Measurements from ENCODE around the gene MMP25. TPM values are rescaled to one million over a fixed set of nuclear protein-coding genes. Genes with fewer than 3 reads are reported as not detected.
A peak's percentile ranks its signal among the peaks of the same experiment; 100 is the strongest.

MMP25 gene
- total and polyA plus RNA-seq, 9 of the 15 experiments (the other 6 are each of a cell fraction or from before 2014, with no cell fraction given), result 0.03 to 0.04 TPM; not detected in 7

GRCh38 chr16:3096362-3096761 is 50.0 kb downstream of the MMP25 start:
- BruUV-seq (replicated peaks), result no TSS peak
- no peak for FAIRE-seq
- in situ Hi-C loops (cut with MboI), result no loop called here
- Histone ChIP-seq H4K20me1 (replicated peaks; ENCODE audit: control insufficient read depth, insufficient read depth, low read length) (no peaks in the 10 kb centered on the region), H3K27ac (ENCODE audit: extremely low read depth, low read depth, low read length) (no peak overlapping the region), H2AFZ (ENCODE audit: low read depth, low read length) (peak overlapping the region; percentile 68), H3K9ac (ENCODE audit: insufficient read depth in 1 of 2, low read depth in 2 of 2, low read length in 2 of 2) (no peak overlapping the region), H3K4me1 (replicated peaks in 1 of 2; ENCODE audit: control insufficient read depth in 2 of 2, insufficient read depth in 2 of 2, low read length in 2 of 2) (peaks cover 19 to 35% of the 10 kb centered on the region in 2 experiments), H3K4me3 (no peak overlapping the region), H3K4me2 (ENCODE audit: insufficient read depth, low read length) (no peak overlapping the region), H3K36me3 (ENCODE audit: control insufficient read depth, insufficient read depth, low read length) (no peaks in the 10 kb centered on the region), H3K27me3 (ENCODE audit: control insufficient read depth in 2 of 2, insufficient read depth in 2 of 2, low read length in 2 of 2) (peaks cover 2 to 11% of the 10 kb centered on the region in 2 experiments; a peak in 3 of 5 replicates), H3K9me1 (ENCODE audit: control insufficient read depth, insufficient read depth, low read length) (no peaks in the 10 kb centered on the region), H3K9me3 (replicated peaks; ENCODE audit: control insufficient read depth, insufficient read depth, low read depth, low read length) (no peaks in the 10 kb centered on the region), H3K79me2 (ENCODE audit: control insufficient read depth, insufficient read depth, low read length) (no peaks in the 10 kb centered on the region)
- 29% methylated on average over 6 of the region's 6 CpGs for WGBS (ENCODE audit: insufficient coverage, low coverage, missing lambda C conversion rate)
- intact Hi-C loops (cut with micrococcal nuclease), result no loop called here
- POLR2A ChIA-PET, result interaction anchor here (0.6 to 0.7 kb wide), 2 partner anchors 48 to 1343 kb away, joined by 4 read pairs; no protein-coding TSS in a partner anchor
- CTCF ChIA-PET (ENCODE audit: low intra/inter-chr PET ratio), result interaction anchor here (0.9 to 1.3 kb wide), 2 partner anchors 28 to 33 kb away, joined by 3 to 10 read pairs; no protein-coding TSS in a partner anchor
- no peak for ATAC-seq
- no peak for DNase-seq (ENCODE audit: extremely low read depth in 1 of 4, low spot score in 3 of 4)
- no peak for TF ChIP-seq ZNF695 (CRISPR knock-in tag; IDR thresholded peaks at IDR 0.05)
- TF ChIP-seq ZNF511 (CRISPR knock-in tag; IDR thresholded peaks at IDR 0.05), result no peak
- TF ChIP-seq ELF1 (tag; IDR thresholded peaks at IDR 0.05), result 0 out of 2 replicates have a peak, but pooled peaks have one; percentile 3
- peak; percentile 51; the same call in 1 of the 2 replicates for TF ChIP-seq BCOR (IDR thresholded peaks at IDR 0.05)
- TF ChIP-seq SMARCA5 (IDR thresholded peaks at IDR 0.05), result peak; percentile 27; the same call in 1 of the 2 replicates

GRCh38 chr16:3097266-3097665 is 50.9 kb downstream of the MMP25 start:
- no peaks in the 10 kb centered on the region for H3K79me2 ChIP-seq (ENCODE audit: control insufficient read depth, insufficient read depth, low read length)
- no peaks in the 10 kb centered on the region for H3K9me1 ChIP-seq (ENCODE audit: control insufficient read depth, insufficient read depth, low read length)
- no peak overlapping the region for H3K4me3 ChIP-seq
- in situ Hi-C loops (cut with MboI), result no loop called here
- peaks cover 0 to 6% of the 10 kb centered on the region in 2 experiments; a peak in 2 of 5 replicates for H3K27me3 ChIP-seq (ENCODE audit: control insufficient read depth in 2 of 2, insufficient read depth in 2 of 2, low read length in 2 of 2)
- H3K4me1 ChIP-seq (replicated peaks in 1 of 2; ENCODE audit: control insufficient read depth in 2 of 2, insufficient read depth in 2 of 2, low read length in 2 of 2), result peaks cover 19 to 34% of the 10 kb centered on the region in 2 experiments
- no peak overlapping the region for H3K9ac ChIP-seq (ENCODE audit: insufficient read depth in 1 of 2, low read depth in 2 of 2, low read length in 2 of 2)
- no peak for DNase-seq (ENCODE audit: extremely low read depth in 1 of 4, low spot score in 3 of 4)
- FAIRE-seq, result no peak
- TF ChIP-seq MXI1 (IDR thresholded peaks at IDR 0.05; ENCODE audit: low read depth, low read length), result no peak
- TF ChIP-seq OTX1 (CRISPR knock-in tag; IDR thresholded peaks at IDR 0.05), result no peak
- no peak for TF ChIP-seq NCOA2 (IDR thresholded peaks at IDR 0.05; ENCODE audit: partially characterized antibody in 2 of 2)
- TF ChIP-seq U2AF1 (optimal IDR thresholded peaks at IDR 0.05; ENCODE audit: low read depth, low read length), result no peak
- no peak overlapping the region for H3K27ac ChIP-seq (ENCODE audit: extremely low read depth, low read depth, low read length)
- ChIA-PET POLR2A (interaction anchor here (0.6 to 1.3 kb wide), 4 partner anchors 14 to 1342 kb away, joined by 3 to 4 read pairs (median 4); no protein-coding TSS in a partner anchor), CTCF (ENCODE audit: low intra/inter-chr PET ratio) (no interaction called here)
- no TSS peak for BruUV-seq (replicated peaks)
- WGBS (ENCODE audit: insufficient coverage, low coverage, missing lambda C conversion rate), result 15% methylated on average over 8 of the region's 8 CpGs
- H4K20me1 ChIP-seq (replicated peaks; ENCODE audit: control insufficient read depth, insufficient read depth, low read length), result no peaks in the 10 kb centered on the region
- intact Hi-C loops (cut with micrococcal nuclease), result no loop called here
- no peak for ATAC-seq
- no peaks in the 10 kb centered on the region for H3K9me3 ChIP-seq (replicated peaks; ENCODE audit: control insufficient read depth, insufficient read depth, low read depth, low read length)
- H2AFZ ChIP-seq (ENCODE audit: low read depth, low read length), result no peak overlapping the region
- no peaks in the 10 kb centered on the region for H3K36me3 ChIP-seq (ENCODE audit: control insufficient read depth, insufficient read depth, low read length)
- no peak overlapping the region for H3K4me2 ChIP-seq (ENCODE audit: insufficient read depth, low read length)

Measured in K562 (cell line).